Non-pigmented ciliary epithelial cell (primary cell): ENCODE measurements around the gene CLIC5.
A peak's percentile ranks its signal among the peaks of the same experiment; 100 is the strongest.

ENCODE experiments used
- DNase-seq: peaks from one replicate; pipeline ENCODE4 v3.0.0-alpha.2; 2010; ENCODE audit warnings: low read depth

CLIC5 gene

GRCh38 chr6:46015119-46015968 is at the start of gene CLIC5:
TSS of gene CLIC5 (minus strand) at chr6:46015860. CDS start at chr6:46015542, 318 bp downstream.
- DNase-seq, result no peak

GRCh38 chr6:46062991-46063390 is 47.3 kb upstream of the CLIC5 start:
- no peak for DNase-seq

- DNase-seq, result no peak
Observed at GRCh38 chr6:46062312-46062711, 46.7 kb upstream of the CLIC5 start.

GRCh38 chr6:46061497-46061896 is 45.8 kb upstream of the CLIC5 start:
- no peak for DNase-seq

GRCh38 chr6:46059608-46060007 is 43.9 kb upstream of the CLIC5 start:
- DNase-seq, result no peak

- no peak for DNase-seq
Observed at GRCh38 chr6:46058951-46059350, 43.3 kb upstream of the CLIC5 start.

GRCh38 chr6:46057792-46058191 is 42.1 kb upstream of the CLIC5 start:
- no peak for DNase-seq

- no peak for DNase-seq
Observed at GRCh38 chr6:46056906-46057529, 41.4 kb upstream of the CLIC5 start.

- no peak for DNase-seq
Observed at GRCh38 chr6:46054516-46054915, 38.9 kb upstream of the CLIC5 start.

- DNase-seq, result no peak
Observed at GRCh38 chr6:46053039-46053933, 37.6 kb upstream of the CLIC5 start.

- no peak for DNase-seq
Observed at GRCh38 chr6:46052479-46052878, 36.8 kb upstream of the CLIC5 start.

- DNase-seq, result no peak
Observed at GRCh38 chr6:46051962-46052361, 36.3 kb upstream of the CLIC5 start.

GRCh38 chr6:46050845-46051405 is 35.3 kb upstream of the CLIC5 start:
- no peak for DNase-seq

GRCh38 chr6:46048646-46049297 is 33.1 kb upstream of the CLIC5 start:
- DNase-seq, result no peak

GRCh38 chr6:46046558-46047174 is 31.0 kb upstream of the CLIC5 start:
- no peak for DNase-seq

- DNase-seq, result peak; percentile 68
Observed at GRCh38 chr6:46044881-46045617, 29.4 kb upstream of the CLIC5 start.

- no peak for DNase-seq
Observed at GRCh38 chr6:46042355-46042999, 26.8 kb upstream of the CLIC5 start.

GRCh38 chr6:46040288-46040687 is 24.6 kb upstream of the CLIC5 start:
- DNase-seq, result no peak

GRCh38 chr6:46039646-46040045 is 24.0 kb upstream of the CLIC5 start:
- no peak for DNase-seq

GRCh38 chr6:46036911-46037310 is 21.3 kb upstream of the CLIC5 start:
- no peak for DNase-seq
